Subcutaneous adipose tissue (tissue), 4 donors: ENCODE results near the gene ABCC1. TPM values are rescaled to one million over a fixed set of nuclear protein-coding genes. Genes with fewer than 3 reads are reported as not detected.

Experiments used
- CTCF ChIP-seq: fragments of 450-650 bp; IDR thresholded peaks from one replicate; pipeline ENCODE4 v1.5.1; 2016; ENCODE audit warnings: low read depth, mild to moderate bottlenecking, control low read depth, antibody characterized with exemption, moderate library complexity
- total RNA-seq, 4 donors: library from RNA; depleted of rRNA; stranded (reverse); fragments of >200 nt; gene quantifications; one replicate each; pipeline ENCODE4 v1.1.0, GENCODE V29; 2016

The ABCC1 gene
- total RNA-seq, 4 donors from 2014 or later = 16.1 to 23.6 (median 22.1) TPM

GRCh38 chr16:16183562-16183961 is 234.1 kb downstream of the ABCC1 start:
- no peak for TF ChIP-seq CTCF

- TF ChIP-seq CTCF = no peak
These were observed 235.2 kb downstream of the ABCC1 start for GRCh38 chr16:16184594-16184993.

GRCh38 chr16:16185095-16185494 is 235.7 kb downstream of the ABCC1 start:
- TF ChIP-seq CTCF = no peak

- no peak for TF ChIP-seq CTCF
These were observed 237.4 kb downstream of the ABCC1 start for GRCh38 chr16:16186820-16187219.

DNA sequence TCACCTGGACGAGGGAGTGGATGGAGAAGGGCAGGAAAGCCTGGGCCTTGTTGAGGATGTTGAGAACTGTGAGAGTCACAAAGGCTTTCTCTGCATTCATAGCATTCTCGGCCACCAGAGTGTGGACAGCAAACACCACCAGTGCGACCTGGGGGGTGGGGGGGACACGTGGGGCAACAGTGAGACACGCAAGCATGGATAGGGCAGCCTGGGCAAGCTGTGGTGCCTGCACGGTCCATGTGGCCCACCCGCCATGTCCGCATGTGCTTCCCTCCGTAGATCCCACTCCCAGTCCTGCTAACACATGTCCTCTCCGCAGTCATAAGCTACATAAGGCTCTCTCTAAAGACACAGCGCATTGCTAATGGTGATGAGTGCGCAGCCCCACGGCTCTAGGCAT is 239.4 kb downstream of the ABCC1 start:
- TF ChIP-seq CTCF = no peak

DNA sequence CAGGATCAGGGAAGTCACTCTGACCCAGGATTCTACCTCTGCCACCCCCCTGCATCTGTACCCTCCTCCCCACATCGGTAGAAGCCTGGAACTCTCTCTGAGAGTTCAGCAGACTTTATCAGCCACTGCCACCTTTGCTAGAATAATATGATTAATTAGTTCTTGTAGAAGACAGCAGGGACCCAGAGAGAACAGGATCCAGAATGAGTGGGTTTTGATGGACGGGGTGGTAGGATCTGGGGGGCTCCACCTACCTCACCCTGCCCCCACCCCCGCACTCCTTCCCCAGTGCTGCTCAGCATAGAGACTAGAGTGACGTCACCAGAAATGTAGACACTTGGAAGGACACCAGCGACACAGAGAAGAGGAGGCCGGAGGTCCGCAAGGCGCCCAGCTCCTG is 240.4 kb downstream of the ABCC1 start:
- TF ChIP-seq CTCF = no peak

- no peak for TF ChIP-seq CTCF
These were observed 241.1 kb downstream of the ABCC1 start for GRCh38 chr16:16190546-16190945.
